ENCODE data around the gene GCDH.

GCDH gene

DNA sequence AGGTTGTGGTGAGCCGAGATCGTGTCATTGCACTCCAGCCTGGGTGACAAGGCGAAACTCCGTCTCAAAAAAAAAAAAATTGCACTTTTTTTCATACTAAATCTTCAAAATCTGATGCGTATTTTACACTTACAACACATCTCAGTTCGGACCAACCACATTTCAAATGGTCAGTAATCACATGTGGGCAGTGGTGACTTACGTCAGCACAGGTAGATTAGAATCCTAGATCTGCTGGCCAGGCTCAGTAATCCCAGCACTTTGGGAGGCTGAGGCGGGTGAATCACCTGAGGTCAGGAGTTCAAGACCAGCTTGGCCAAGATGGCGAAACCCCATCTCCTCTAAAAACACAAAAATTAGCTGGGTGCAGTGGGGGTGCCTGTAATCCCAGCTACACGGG lies 44.1 kb downstream of the GCDH start:
- DNase-seq (ENCODE audit: low spot score): no peak
- in situ Hi-C loops (cut with MboI; ENCODE audit: low sequenced_read_pairs, unreplicated experiment): no loop called here
- TF ChIP-seq, protein P1, sequence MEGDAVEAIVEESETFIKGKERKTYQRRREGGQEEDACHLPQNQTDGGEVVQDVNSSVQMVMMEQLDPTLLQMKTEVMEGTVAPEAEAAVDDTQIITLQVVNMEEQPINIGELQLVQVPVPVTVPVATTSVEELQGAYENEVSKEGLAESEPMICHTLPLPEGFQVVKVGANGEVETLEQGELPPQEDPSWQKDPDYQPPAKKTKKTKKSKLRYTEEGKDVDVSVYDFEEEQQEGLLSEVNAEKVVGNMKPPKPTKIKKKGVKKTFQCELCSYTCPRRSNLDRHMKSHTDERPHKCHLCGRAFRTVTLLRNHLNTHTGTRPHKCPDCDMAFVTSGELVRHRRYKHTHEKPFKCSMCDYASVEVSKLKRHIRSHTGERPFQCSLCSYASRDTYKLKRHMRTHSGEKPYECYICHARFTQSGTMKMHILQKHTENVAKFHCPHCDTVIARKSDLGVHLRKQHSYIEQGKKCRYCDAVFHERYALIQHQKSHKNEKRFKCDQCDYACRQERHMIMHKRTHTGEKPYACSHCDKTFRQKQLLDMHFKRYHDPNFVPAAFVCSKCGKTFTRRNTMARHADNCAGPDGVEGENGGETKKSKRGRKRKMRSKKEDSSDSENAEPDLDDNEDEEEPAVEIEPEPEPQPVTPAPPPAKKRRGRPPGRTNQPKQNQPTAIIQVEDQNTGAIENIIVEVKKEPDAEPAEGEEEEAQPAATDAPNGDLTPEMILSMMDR (IDR thresholded peaks at IDR 0.05; ENCODE audit: borderline replicate concordance, control extremely low read depth, extremely low read depth, insufficient read depth, missing control alignments): no peak

DNA sequence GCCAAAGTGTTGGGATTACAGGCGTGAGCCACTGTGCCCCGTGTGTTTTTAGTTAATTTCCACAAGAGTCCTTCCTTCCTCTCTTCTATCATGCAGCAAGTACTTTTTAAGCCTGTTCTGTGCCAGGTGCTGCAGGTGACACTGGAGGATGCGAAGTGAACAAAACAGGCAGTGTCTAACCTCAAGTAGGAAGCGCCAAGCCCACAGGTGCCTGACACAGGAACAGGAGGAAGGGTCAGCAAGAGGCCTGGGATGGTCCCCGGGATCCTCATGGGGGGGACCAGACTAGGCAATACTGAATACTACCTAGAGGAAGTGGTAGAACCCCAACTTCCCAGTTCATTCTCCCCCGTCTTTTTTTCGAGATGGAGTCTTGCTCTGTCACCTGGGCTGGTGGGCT lies 45.6 kb downstream of the GCDH start:
- in situ Hi-C loops (cut with MboI; ENCODE audit: low sequenced_read_pairs, unreplicated experiment): no loop called here
- no peak for DNase-seq (ENCODE audit: low spot score)
- TF ChIP-seq, protein P1 (IDR thresholded peaks at IDR 0.05; ENCODE audit: borderline replicate concordance, control extremely low read depth, extremely low read depth, insufficient read depth, missing control alignments): no peak

DNA sequence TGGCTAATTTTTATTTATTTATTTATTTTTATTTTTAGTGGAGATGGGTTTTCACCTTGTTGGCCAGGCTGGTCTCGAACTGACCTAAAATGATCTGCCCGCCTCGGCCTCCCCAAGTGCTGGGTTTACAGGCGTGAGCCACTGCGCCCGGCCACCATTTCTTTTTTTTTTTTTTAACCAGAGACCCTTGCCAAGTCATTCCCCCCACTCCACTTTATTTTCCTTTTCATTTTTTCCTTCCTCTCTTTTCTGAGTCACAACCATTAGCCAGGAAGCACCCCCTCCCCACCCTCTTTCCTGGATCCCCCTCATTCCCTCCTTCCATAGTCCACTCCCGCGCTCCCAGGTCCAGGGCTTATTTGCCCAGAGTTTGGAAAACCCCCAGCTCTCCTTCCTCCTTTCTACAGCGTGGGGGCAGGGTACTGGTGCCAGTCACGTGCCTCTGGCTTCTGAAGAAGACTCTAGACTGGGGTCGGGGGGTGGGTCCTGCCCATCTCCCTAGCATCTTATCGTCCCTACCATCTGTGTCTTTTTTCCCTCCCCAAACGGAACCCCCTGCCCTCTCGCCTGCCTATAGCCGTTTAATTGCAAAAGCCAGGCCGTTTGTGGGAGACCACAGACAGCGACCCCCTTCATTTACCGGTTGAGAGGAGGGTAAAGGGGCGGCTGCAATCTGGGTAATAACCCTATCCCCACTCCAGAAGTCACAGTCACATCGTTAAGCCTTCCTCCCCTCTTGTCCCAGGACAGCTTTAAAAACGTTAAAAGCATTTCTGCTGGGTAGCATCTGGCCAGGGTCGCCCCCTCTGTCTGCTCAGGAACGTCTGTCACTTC lies 46.4 kb downstream of the GCDH start:
- in situ Hi-C loops (cut with MboI; ENCODE audit: low sequenced_read_pairs, unreplicated experiment): no loop called here
- TF ChIP-seq, protein P1 (IDR thresholded peaks at IDR 0.05; ENCODE audit: borderline replicate concordance, control extremely low read depth, extremely low read depth, insufficient read depth, missing control alignments): no peak

DNA sequence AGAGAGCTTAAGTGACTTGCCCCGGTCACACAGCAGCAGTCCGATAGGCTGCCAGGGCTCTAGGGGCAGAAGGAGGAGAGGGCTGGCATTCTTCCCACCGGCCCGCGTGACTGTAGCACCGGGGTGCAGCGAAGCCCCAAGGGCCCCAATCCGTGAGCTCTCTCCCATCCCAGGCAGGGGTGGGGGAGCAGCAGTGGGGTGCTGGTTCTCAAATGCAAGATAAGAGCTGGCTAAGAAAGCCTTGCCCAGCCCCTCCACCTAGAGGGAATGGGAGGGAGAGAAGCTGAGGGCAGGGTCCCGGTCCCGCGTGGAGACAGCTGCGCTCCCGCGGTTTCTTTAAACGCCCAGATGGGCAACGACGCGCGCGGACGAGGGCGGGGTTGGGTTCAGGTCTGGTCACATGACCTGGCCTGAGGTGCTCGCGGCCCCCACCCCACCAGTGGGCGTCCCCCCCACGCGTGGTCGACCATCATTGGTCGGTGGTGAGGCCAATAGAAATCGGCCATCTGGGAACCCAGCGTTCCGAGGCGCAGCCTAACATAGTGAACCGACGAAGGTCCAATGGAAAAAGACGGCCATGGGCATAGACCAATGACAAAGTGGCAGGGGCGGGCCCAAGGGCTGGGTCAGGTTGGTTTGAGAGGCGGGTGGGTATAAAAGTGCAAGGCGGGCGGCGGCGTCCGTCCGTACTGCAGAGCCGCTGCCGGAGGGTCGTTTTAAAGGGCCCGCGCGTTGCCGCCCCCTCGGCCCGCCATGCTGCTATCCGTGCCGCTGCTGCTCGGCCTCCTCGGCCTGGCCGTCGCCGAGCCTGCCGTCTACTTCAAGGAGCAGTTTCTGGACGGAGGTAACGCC lies 47.2 kb downstream of the GCDH start, which contains the start of gene CALR:
CALR (plus strand) TSS at position 683 of the 852 bp plus-strand sequence; CDS start at position 754, 71 bp downstream.
- in situ Hi-C loops (cut with MboI; ENCODE audit: low sequenced_read_pairs, unreplicated experiment): no loop called here
- peak; percentile 97 for DNase-seq (ENCODE audit: low spot score)
- TF ChIP-seq, protein P1 (IDR thresholded peaks at IDR 0.05; ENCODE audit: borderline replicate concordance, control extremely low read depth, extremely low read depth, insufficient read depth, missing control alignments): no peak

More for the DNA sequence above, 46.4 kb downstream of the GCDH start:
- no peak for DNase-seq (ENCODE audit: low spot score)

DNA sequence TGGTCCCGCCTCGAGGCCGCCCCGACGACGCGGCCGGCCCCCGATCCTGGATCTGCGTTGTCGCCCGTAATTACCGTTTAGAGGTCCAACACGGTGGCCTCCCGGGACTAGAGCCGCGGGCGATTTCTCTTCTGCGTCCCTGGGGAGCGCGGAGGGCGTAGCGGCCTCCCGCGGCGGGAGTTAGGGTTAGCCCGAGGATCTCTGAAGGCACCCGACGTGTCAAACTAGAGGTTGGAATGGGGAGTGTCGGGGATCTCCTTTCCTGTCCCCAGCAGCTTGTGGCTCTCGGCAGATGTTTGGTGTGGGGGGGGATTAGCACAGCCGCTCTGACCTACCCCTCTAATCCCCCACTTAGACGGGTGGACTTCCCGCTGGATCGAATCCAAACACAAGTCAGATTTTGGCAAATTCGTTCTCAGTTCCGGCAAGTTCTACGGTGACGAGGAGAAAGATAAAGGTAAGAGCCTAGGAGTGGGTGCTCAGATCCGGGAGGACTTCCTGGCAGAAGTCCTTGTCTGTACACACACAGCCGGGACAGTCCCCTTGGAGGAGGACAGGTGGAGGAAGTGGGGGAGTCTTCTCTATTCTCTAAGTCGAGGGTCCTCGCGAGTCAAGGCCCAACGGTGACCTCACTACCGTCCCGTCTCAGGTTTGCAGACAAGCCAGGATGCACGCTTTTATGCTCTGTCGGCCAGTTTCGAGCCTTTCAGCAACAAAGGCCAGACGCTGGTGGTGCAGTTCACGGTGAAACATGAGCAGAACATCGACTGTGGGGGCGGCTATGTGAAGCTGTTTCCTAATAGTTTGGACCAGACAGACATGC lies 48.0 kb downstream of the GCDH start:
- DNase-seq (ENCODE audit: low spot score): no peak
- TF ChIP-seq, protein P1 (IDR thresholded peaks at IDR 0.05; ENCODE audit: borderline replicate concordance, control extremely low read depth, extremely low read depth, insufficient read depth, missing control alignments): peak; percentile 18
- in situ Hi-C loops (cut with MboI; ENCODE audit: low sequenced_read_pairs, unreplicated experiment): no loop called here

DNA sequence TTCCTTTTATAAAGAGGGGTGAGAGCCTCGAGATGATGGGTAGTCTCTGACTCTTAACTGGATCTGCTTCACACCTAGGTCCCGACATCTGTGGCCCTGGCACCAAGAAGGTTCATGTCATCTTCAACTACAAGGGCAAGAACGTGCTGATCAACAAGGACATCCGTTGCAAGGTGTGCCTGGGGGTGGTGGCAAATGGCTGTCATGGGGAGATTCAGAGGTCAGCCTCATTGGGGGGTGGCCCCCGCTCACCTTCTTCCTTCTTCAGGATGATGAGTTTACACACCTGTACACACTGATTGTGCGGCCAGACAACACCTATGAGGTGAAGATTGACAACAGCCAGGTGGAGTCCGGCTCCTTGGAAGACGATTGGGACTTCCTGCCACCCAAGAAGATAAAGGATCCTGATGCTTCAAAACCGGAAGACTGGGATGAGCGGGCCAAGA lies 49.0 kb downstream of the GCDH start:
- TF ChIP-seq, protein P1 (IDR thresholded peaks at IDR 0.05; ENCODE audit: borderline replicate concordance, control extremely low read depth, extremely low read depth, insufficient read depth, missing control alignments): no peak
- in situ Hi-C loops (cut with MboI; ENCODE audit: low sequenced_read_pairs, unreplicated experiment): no loop called here
- no peak for DNase-seq (ENCODE audit: low spot score)
